IMR-90 (cell line): ENCODE data around the gene UGT1A4. TPM values are rescaled to one million over a fixed set of nuclear protein-coding genes. Genes with fewer than 3 reads are reported as not detected.
A peak's percentile ranks its signal among the peaks of the same experiment; 100 is the strongest.

Source experiments
- ATAC-seq: fragments of 200-7000 bp; cut with Tn5 transposase; 2 replicates; pipeline ENCODE4 v1.9.1; 2020; ENCODE audit warnings: low read depth, mild to moderate bottlenecking, moderate library complexity
- BruUV-seq: library from RNA; stranded (reverse); fragments of 400-500 nt; replicated peaks from 2 replicates; lab custom pipeline; 2021; lab: Mats Ljungman, UMichigan
- CTCF ChIA-PET: fragments of 300-600 bp; formaldehyde crosslinking; extraction: SDS; loops from one replicate; lab custom pipeline; 2021; ENCODE audit warnings: antibody characterized with exemption; lab: Yijun Ruan, JAX
- POLR2A ChIA-PET: fragments of 300-600 bp; sonication (Branson Sonifier 250); formaldehyde crosslinking; loops from one replicate; lab custom pipeline; 2022; ENCODE audit warnings: antibody characterized with exemption; ENCODE audit not compliant: unreplicated experiment; lab: Charles Lee
- DNase-seq: peaks from one replicate; pipeline ENCODE4 v3.0.0; 2013
- H2AFZ ChIP-seq: replicated peaks from 2 replicates; pipeline ENCODE3; 2013; ENCODE audit warnings: low read length, mild to moderate bottlenecking; ENCODE audit not compliant: poor library complexity
- H2AK5ac ChIP-seq: 2 replicates; pipeline ENCODE4 v1.6.1; 2013; ENCODE audit warnings: low read depth, low read length, inconsistent platforms
- H2AK9ac ChIP-seq: replicated peaks from 2 replicates; pipeline ENCODE3; 2013; ENCODE audit warnings: mild to moderate bottlenecking, low read depth, low read length, moderate library complexity; ENCODE audit not compliant: poor library complexity
- H2BK120ac ChIP-seq: 2 replicates; pipeline ENCODE4 v1.6.1; 2013; ENCODE audit warnings: low read depth, low read length, inconsistent platforms
- H2BK15ac ChIP-seq: 3 replicates; pipeline ENCODE4 v1.6.1; 2013; ENCODE audit warnings: low read depth, low read length, inconsistent platforms
- H2BK20ac ChIP-seq: 2 replicates; pipeline ENCODE4 v1.6.1; 2013; ENCODE audit warnings: low read depth, mild to moderate bottlenecking, inconsistent platforms, low read length, moderate library complexity
- H2BK5ac ChIP-seq: 2 replicates; pipeline ENCODE4 v1.6.1; 2013; ENCODE audit warnings: mild to moderate bottlenecking, low read depth, low read length, inconsistent platforms; ENCODE audit not compliant: poor library complexity, severe bottlenecking
- H3K14ac ChIP-seq: replicated peaks from 2 replicates; pipeline ENCODE4 v1.6.1; 2013; ENCODE audit warnings: low read depth, low read length, inconsistent platforms
- H3K18ac ChIP-seq: 2 replicates; pipeline ENCODE4 v1.6.1; 2013; ENCODE audit warnings: low read depth, low read length, control low read depth
- H3K23ac ChIP-seq: 2 replicates; pipeline ENCODE4 v1.6.1; 2013; ENCODE audit warnings: low read depth, low read length, inconsistent platforms
- H3K27ac ChIP-seq: 2 replicates; pipeline ENCODE4 v1.5.1; 2013; ENCODE audit warnings: mild to moderate bottlenecking, control low read depth, low read length; ENCODE audit not compliant: insufficient read depth
- H3K27me3 ChIP-seq: 2 replicates; pipeline ENCODE4 v1.6.1; 2013; ENCODE audit warnings: low read length; ENCODE audit not compliant: control insufficient read depth, insufficient read depth
- H3K36me3 ChIP-seq: 2 replicates; pipeline ENCODE4 v1.6.1; 2013; ENCODE audit warnings: low read length, mixed read lengths; ENCODE audit not compliant: control insufficient read depth, insufficient read depth
- H3K4ac ChIP-seq: 2 replicates; pipeline ENCODE4 v1.6.1; 2013; ENCODE audit warnings: low read depth, low read length, inconsistent platforms
- H3K4me1 ChIP-seq: 2 replicates; pipeline ENCODE4 v1.6.1; 2013; ENCODE audit warnings: low read length, mixed read lengths; ENCODE audit not compliant: control insufficient read depth, insufficient read depth
- H3K4me2 ChIP-seq: 2 replicates; pipeline ENCODE4 v1.6.1; 2013; ENCODE audit warnings: low read depth, mild to moderate bottlenecking, control low read depth, low read length, moderate library complexity
- H3K4me3 ChIP-seq: 2 replicates; pipeline ENCODE4 v1.5.1; 2013; ENCODE audit warnings: low read depth, mild to moderate bottlenecking, control low read depth, low read length, moderate library complexity; ENCODE audit not compliant: insufficient read depth
- H3K56ac ChIP-seq: 2 replicates; pipeline ENCODE4 v1.6.1; 2013; ENCODE audit warnings: low read length, inconsistent platforms; ENCODE audit not compliant: insufficient read depth; ENCODE audit errors: extremely low read depth
- H3K79me1 ChIP-seq, 2 experiments: 2 replicates each; pipeline ENCODE4 v1.6.1; 2013; ENCODE audit warnings: low read length in 2 of 2, inconsistent platforms in 1 of 2, low read depth in 1 of 2
- H3K9ac ChIP-seq: 2 replicates; pipeline ENCODE4 v1.6.1; 2013; ENCODE audit warnings: low read depth, low read length, control low read depth
- H3K9me1 ChIP-seq: 2 replicates; pipeline ENCODE4 v1.6.1; 2013; ENCODE audit warnings: low read length, inconsistent platforms; ENCODE audit not compliant: insufficient read depth
- H3K9me3 ChIP-seq: 2 replicates; pipeline ENCODE4 v1.6.1; 2013; ENCODE audit warnings: low read length; ENCODE audit not compliant: control insufficient read depth, insufficient read depth
- H4K20me1 ChIP-seq: 2 replicates; pipeline ENCODE4 v1.6.1; 2013; ENCODE audit warnings: low read length, inconsistent platforms; ENCODE audit not compliant: insufficient read depth
- H4K5ac ChIP-seq: 2 replicates; pipeline ENCODE4 v1.6.1; 2013; ENCODE audit warnings: mild to moderate bottlenecking, low read depth, low read length, control low read depth
- H4K8ac ChIP-seq, 2 experiments: 2 replicates each; pipeline ENCODE4 v1.6.1; 2013; ENCODE audit warnings: low read depth in 2 of 2, low read length in 2 of 2, control low read depth in 1 of 2, inconsistent platforms in 1 of 2
- H4K91ac ChIP-seq: 2 replicates; pipeline ENCODE4 v1.6.1; 2013; ENCODE audit warnings: low read depth, low read length, inconsistent platforms; ENCODE audit not compliant: insufficient read depth
- BHLHE40 ChIP-seq: fragments of 150-350 bp; IDR thresholded peaks from 2 replicates; pipeline ENCODE4 v1.6.1; 2016; ENCODE audit warnings: mild to moderate bottlenecking, low read depth, low read length
- CEBPB ChIP-seq: IDR thresholded peaks from 2 replicates; pipeline ENCODE4 v1.6.1; 2012; ENCODE audit warnings: low read depth, low read length, improper control_type of control experiment
- CHD1 ChIP-seq: IDR thresholded peaks from 2 replicates; pipeline ENCODE4 v1.6.1; 2012; ENCODE audit warnings: low read depth, low read length, improper control_type of control experiment
- FOS ChIP-seq: fragments of 150-350 bp; IDR thresholded peaks from 2 replicates; pipeline ENCODE4 v1.6.1; 2016; ENCODE audit warnings: low read depth, low read length
- MAFK ChIP-seq: IDR thresholded peaks from 2 replicates; pipeline ENCODE4 v1.6.1; 2012; ENCODE audit warnings: low read depth, low read length, improper control_type of control experiment
- MAZ ChIP-seq: IDR thresholded peaks from 2 replicates; pipeline ENCODE4 v1.6.1; 2012; ENCODE audit warnings: low read depth, mild to moderate bottlenecking, low read length, improper control_type of control experiment, moderate library complexity, borderline replicate concordance
- MXI1 ChIP-seq: IDR thresholded peaks from 2 replicates; pipeline ENCODE4 v1.6.1; 2012; ENCODE audit warnings: low read depth, mild to moderate bottlenecking, low read length, moderate library complexity, borderline replicate concordance
- NFE2L2 ChIP-seq: fragments of 150-350 bp; IDR thresholded peaks from 2 replicates; pipeline ENCODE4 v1.6.1; 2016; ENCODE audit warnings: low read depth, mild to moderate bottlenecking, low read length
- POLR2A ChIP-seq: IDR thresholded peaks from 2 replicates; pipeline ENCODE4 v1.6.1; 2012; ENCODE audit warnings: mild to moderate bottlenecking, low read depth, low read length
- RAD21 ChIP-seq: IDR thresholded peaks from 2 replicates; pipeline ENCODE4 v1.6.1; 2012; ENCODE audit warnings: low read length, improper control_type of control experiment
- RCOR1 ChIP-seq: IDR thresholded peaks from 2 replicates; pipeline ENCODE4 v1.6.1; 2012; ENCODE audit warnings: mild to moderate bottlenecking, low read length, improper control_type of control experiment; ENCODE audit not compliant: insufficient replicate concordance
- RFX5 ChIP-seq: IDR thresholded peaks from 2 replicates; pipeline ENCODE4 v1.8.0; 2012; ENCODE audit warnings: low read depth, mild to moderate bottlenecking, low read length, moderate library complexity
- SMC3 ChIP-seq: fragments of 150-350 bp; IDR thresholded peaks from 2 replicates; pipeline ENCODE4 v1.6.1; 2016; ENCODE audit warnings: low read depth, mild to moderate bottlenecking, antibody characterized with exemption, low read length, moderate library complexity
- USF2 ChIP-seq: fragments of 150-350 bp; IDR thresholded peaks from 2 replicates; pipeline ENCODE4 v1.6.1; 2017; ENCODE audit warnings: mild to moderate bottlenecking, antibody characterized with exemption, low read length, low read depth
- WGBS, 2 experiments: methylation state at CpG; one replicate each; pipeline versions ENCODE4 v1.1.5 to v1.1.7; 2013; ENCODE audit warnings: missing lambda C conversion rate in 2 of 2; ENCODE audit not compliant: insufficient read length in 1 of 2; ENCODE audit errors: extremely low coverage in 2 of 2; 5-methylcytosine and 5-hydroxymethylcytosine counted together
- dilution Hi-C: fragments of 300-500 bp; cut with HindIII; formaldehyde crosslinking; loops from one replicate; pipeline ENCODE4 v1.14.3; 2018; ENCODE audit warnings: low sequenced_read_pairs; ENCODE audit not compliant: unreplicated experiment
- in situ Hi-C: fragments of 300-500 bp; cut with MboI; formaldehyde crosslinking; loops from 3 replicates; pipeline ENCODE4 v1.14.3; 2019; ENCODE audit warnings: low sequenced_read_pairs, inconsistent platforms, mixed read lengths
- intact Hi-C: fragments of 100-400 bp; cut with micrococcal nuclease; formaldehyde crosslinking; loops from 2 replicates; pipeline ENCODE4 v1.10.0; 2022
- polyA plus RNA-seq, 3 experiments: library from polyadenylated mRNA; depleted of rRNA; stranded (reverse); fragments of >200 nt; gene quantifications; 2 replicates each; pipeline ENCODE4 v1.2.3, GENCODE V29; 2012; ENCODE audit warnings: low replicate concordance in 1 of 3
- total RNA-seq: library from RNA; depleted of rRNA; stranded (reverse); fragments of >200 nt; gene quantifications from 2 replicates; pipeline ENCODE4 v1.2.3, GENCODE V29; 2012
- TF ChIP-seq, protein P1 (sequence below): conservative IDR thresholded peaks from 2 replicates; pipeline ENCODE4 v1.5.1; 2012; ENCODE audit warnings: mild to moderate bottlenecking, low read depth, low read length, improper control_type of control experiment
- TF ChIP-seq, protein P2 (sequence below): fragments of 150-350 bp; IDR thresholded peaks from 2 replicates; pipeline ENCODE4 v1.6.1; 2016; ENCODE audit warnings: low read depth, mild to moderate bottlenecking, low read length, moderate library complexity, borderline replicate concordance

The UGT1A4 gene
- total and polyA plus RNA-seq, 2 of the 4 experiments (the other 2 are of a cell fraction), result not detected

- ChIA-PET CTCF (no interaction called here), POLR2A (no interaction called here)
- Histone ChIP-seq H2BK120ac (no peak overlapping the region), H2BK20ac (no peak overlapping the region), H3K4ac (peak overlapping the region; percentile 20; the same call in 1 of the 2 replicates), H3K36me3 (no peaks in the 10 kb centered on the region), H3K18ac (no peak overlapping the region), H3K4me1 (peaks cover 7% of the 10 kb centered on the region), H3K9me1 (no peaks in the 10 kb centered on the region), H3K27me3 (no peaks in the 10 kb centered on the region), H3K9ac (no peak overlapping the region), H3K9me3 (no peaks in the 10 kb centered on the region), H2AK5ac (no peak overlapping the region), H2AK9ac (no peak overlapping the region), H4K5ac (no peak overlapping the region), H2BK15ac (no peak overlapping the region; the same call in 2 of the 3 replicates), H3K14ac (no peak overlapping the region), H2AFZ (no peak overlapping the region), H2BK5ac (no peak overlapping the region), H3K4me3 (no peak overlapping the region), H3K23ac (no peak overlapping the region), H3K4me2 (no peak overlapping the region), H3K79me1 (no peaks in the 10 kb centered on the region), H4K20me1 (no peaks in the 10 kb centered on the region), H4K91ac (no peak overlapping the region), H3K27ac (no peak overlapping the region), H4K8ac (no peak overlapping the region), H3K56ac (no peak overlapping the region)
- ATAC-seq (no peak), DNase-seq (peak; percentile 22)
- dilution Hi-C loops, result no loop called here
- in situ Hi-C loops, result no loop called here
- no TSS peak for BruUV-seq
- intact Hi-C loops, result no loop called here
- WGBS, 2 experiments, result 69% methylated on average over 2 of the region's 2 CpGs; no CpG with 5 or more reads in 1 of the 2 experiments
- TF ChIP-seq MAZ, result no peak
- TF ChIP-seq RFX5, result no peak
- no peak for TF ChIP-seq RAD21
- TF ChIP-seq BHLHE40, result no peak
- TF ChIP-seq, protein P1, sequence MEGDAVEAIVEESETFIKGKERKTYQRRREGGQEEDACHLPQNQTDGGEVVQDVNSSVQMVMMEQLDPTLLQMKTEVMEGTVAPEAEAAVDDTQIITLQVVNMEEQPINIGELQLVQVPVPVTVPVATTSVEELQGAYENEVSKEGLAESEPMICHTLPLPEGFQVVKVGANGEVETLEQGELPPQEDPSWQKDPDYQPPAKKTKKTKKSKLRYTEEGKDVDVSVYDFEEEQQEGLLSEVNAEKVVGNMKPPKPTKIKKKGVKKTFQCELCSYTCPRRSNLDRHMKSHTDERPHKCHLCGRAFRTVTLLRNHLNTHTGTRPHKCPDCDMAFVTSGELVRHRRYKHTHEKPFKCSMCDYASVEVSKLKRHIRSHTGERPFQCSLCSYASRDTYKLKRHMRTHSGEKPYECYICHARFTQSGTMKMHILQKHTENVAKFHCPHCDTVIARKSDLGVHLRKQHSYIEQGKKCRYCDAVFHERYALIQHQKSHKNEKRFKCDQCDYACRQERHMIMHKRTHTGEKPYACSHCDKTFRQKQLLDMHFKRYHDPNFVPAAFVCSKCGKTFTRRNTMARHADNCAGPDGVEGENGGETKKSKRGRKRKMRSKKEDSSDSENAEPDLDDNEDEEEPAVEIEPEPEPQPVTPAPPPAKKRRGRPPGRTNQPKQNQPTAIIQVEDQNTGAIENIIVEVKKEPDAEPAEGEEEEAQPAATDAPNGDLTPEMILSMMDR, result no peak
- no peak for TF ChIP-seq USF2
- no peak for TF ChIP-seq FOS
- no peak for TF ChIP-seq RCOR1
- TF ChIP-seq NFE2L2, result no peak
- TF ChIP-seq SMC3, result no peak
- no peak for TF ChIP-seq CHD1
- TF ChIP-seq CEBPB, result no peak
- no peak for TF ChIP-seq POLR2A
- no peak for TF ChIP-seq MAFK
- no peak for TF ChIP-seq MXI1
- TF ChIP-seq, protein P2, sequence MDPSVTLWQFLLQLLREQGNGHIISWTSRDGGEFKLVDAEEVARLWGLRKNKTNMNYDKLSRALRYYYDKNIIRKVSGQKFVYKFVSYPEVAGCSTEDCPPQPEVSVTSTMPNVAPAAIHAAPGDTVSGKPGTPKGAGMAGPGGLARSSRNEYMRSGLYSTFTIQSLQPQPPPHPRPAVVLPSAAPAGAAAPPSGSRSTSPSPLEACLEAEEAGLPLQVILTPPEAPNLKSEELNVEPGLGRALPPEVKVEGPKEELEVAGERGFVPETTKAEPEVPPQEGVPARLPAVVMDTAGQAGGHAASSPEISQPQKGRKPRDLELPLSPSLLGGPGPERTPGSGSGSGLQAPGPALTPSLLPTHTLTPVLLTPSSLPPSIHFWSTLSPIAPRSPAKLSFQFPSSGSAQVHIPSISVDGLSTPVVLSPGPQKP, result no peak
These were observed 40.3 kb downstream of the UGT1A4 start for GRCh38 chr2:233758849-233759248.
